ENCODE measurements around the gene NAA10. TPM values are rescaled to one million over a fixed set of nuclear protein-coding genes. Genes with fewer than 3 reads are reported as not detected.

Gene NAA10
- total and polyA plus RNA-seq, 8 donors, result 23.2 to 161 (median 57.3) TPM

DNA sequence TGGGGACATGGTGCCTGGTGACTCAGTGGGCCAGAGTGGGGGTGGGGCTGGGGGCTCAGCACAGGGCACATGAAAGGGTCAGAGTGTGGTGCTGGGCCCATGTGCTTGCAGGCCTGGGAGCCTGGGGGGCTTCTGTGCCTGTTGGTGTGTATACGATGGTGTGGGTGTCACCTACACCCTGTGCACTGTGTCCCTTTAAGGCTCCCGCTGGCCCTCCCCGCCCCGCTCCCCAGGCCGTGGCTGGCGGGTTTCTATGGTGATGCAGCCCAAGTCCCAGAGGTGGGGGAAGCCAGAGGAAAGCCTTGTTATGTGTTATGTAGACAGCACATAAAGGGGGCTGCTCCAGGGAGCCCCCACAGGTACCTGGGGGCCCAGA, 54.4 kb downstream of the NAA10 start:
- Histone ChIP-seq H3K27ac (no peak overlapping the region), H3K36me3 (no peaks in the 10 kb centered on the region), H3K9me3 (no peaks in the 10 kb centered on the region), H3K4me3 (no peak overlapping the region), H3K27me3 (peaks cover 32 to 90% (median 84%) of the 10 kb centered on the region in 3 donors), H3K4me1 (peaks cover 0 to 5% (median 4%) of the 10 kb centered on the region in 4 donors)
- DNase-seq, result no peak
- WGBS, 5 donors, result 5 to 50% (median 28%) methylated on average over 4 to 6 of the region's 6 CpGs
- TF ChIP-seq EP300 (IDR thresholded peaks at IDR 0.05) (no peak), POLR2AphosphoS5 (IDR thresholded peaks at IDR 0.05) (no peak), POLR2A (IDR thresholded peaks at IDR 0.05) (no peak)
- TF ChIP-seq, protein P1, sequence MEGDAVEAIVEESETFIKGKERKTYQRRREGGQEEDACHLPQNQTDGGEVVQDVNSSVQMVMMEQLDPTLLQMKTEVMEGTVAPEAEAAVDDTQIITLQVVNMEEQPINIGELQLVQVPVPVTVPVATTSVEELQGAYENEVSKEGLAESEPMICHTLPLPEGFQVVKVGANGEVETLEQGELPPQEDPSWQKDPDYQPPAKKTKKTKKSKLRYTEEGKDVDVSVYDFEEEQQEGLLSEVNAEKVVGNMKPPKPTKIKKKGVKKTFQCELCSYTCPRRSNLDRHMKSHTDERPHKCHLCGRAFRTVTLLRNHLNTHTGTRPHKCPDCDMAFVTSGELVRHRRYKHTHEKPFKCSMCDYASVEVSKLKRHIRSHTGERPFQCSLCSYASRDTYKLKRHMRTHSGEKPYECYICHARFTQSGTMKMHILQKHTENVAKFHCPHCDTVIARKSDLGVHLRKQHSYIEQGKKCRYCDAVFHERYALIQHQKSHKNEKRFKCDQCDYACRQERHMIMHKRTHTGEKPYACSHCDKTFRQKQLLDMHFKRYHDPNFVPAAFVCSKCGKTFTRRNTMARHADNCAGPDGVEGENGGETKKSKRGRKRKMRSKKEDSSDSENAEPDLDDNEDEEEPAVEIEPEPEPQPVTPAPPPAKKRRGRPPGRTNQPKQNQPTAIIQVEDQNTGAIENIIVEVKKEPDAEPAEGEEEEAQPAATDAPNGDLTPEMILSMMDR (IDR thresholded peaks at IDR 0.05), result no peak
- intact Hi-C loops (cut with DNase I; ENCODE audit: low total_unique reads), result no loop called here

DNA sequence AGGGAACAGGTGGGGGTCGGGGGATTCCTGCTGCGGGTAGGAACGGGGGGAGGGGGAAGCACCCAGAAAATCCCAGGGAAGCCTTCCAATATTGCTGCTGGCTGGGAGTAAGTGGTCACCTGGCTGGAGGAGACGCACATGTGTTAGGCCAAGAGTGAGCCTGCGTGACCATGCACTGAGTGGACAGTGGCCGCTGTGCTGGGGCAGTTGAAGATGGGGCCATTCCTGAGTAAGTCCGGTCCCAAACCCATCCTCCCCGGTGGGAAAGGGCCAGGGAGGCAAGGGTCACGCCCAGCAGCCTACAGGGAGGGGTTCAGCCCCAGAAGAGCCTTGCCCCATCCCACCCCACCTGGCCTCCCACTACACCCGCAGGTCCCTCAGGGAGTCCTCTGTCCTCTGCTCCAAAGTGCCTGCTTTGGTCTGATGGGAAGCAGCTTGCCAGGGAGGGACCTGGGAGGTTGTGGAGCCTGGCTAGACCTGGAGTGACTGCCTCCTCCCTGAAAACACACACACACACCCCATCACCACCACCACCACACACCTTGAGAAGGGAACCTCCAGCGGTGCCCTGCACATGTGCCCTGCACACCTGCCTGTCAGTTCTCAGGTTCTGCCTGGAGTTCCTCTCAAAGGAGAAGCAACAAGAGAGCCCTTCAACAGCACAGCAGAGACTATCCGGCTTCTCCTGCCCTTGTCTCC, 54.9 kb downstream of the NAA10 start:
- H3K27me3 ChIP-seq, result peaks cover 28 to 90% (median 79%) of the 10 kb centered on the region in 3 donors
- TF ChIP-seq EP300 (IDR thresholded peaks at IDR 0.05), result no peak
- TF ChIP-seq POLR2A (IDR thresholded peaks at IDR 0.05), result no peak
- TF ChIP-seq POLR2AphosphoS5 (IDR thresholded peaks at IDR 0.05), result no peak
- TF ChIP-seq, protein P1 (IDR thresholded peaks at IDR 0.05), result no peak
- no peaks in the 10 kb centered on the region for H3K9me3 ChIP-seq
- H3K4me1 ChIP-seq, result peaks cover 0 to under 1% (median 0%) of the 10 kb centered on the region in 4 donors
- no peak for DNase-seq
- no peak overlapping the region for H3K27ac ChIP-seq
- 49 to 74% (median 55%) methylated on average over 10 to 12 of the region's 12 CpGs for WGBS, 5 donors
- no peaks in the 10 kb centered on the region for H3K36me3 ChIP-seq
- intact Hi-C loops (cut with DNase I; ENCODE audit: low total_unique reads), result no loop called here
- H3K4me3 ChIP-seq, result no peak overlapping the region

Small RNAs within 50 kb of the gene (small RNA-seq; reads per million reads assigned to genes)
- 0 reads per million in 4 donors for gene MIR3202-1

Other genes starting within 250 kb of the NAA10 start
- 10 to 100 TPM; 17.7 to 32.7 (median 19.1) TPM for gene SLC6A8, start 247.1 kb downstream of the NAA10 start, total RNA-seq
- gene SLC6A8, start 247.1 kb downstream of the NAA10 start, polyA plus RNA-seq, result 10 to 100 TPM in 2 of 3 donors, 1 to 10 TPM in 1; 7.3 to 30.9 (median 15.9) TPM
- 100 to 1,000 TPM in 1 of 5 donors, 10 to 100 TPM in 3, under 1 TPM in 1; 0.58 to 121 (median 75.9) TPM for gene BCAP31, start 210.7 kb downstream of the NAA10 start, total RNA-seq
- 100 to 1,000 TPM in 1 of 3 donors, 10 to 100 TPM in 2; 49.6 to 156 (median 88.0) TPM for gene BCAP31, start 210.7 kb downstream of the NAA10 start, polyA plus RNA-seq
- gene ABCD1, start 210.2 kb downstream of the NAA10 start, total RNA-seq, result 10 to 100 TPM in 3 of 5 donors, 1 to 10 TPM in 2; 2.4 to 22.3 (median 14.5) TPM
- 1 to 10 TPM; 3.2 to 3.7 (median 3.4) TPM for gene ABCD1, start 210.2 kb downstream of the NAA10 start, polyA plus RNA-seq
- gene PLXNB3, start 170.8 kb downstream of the NAA10 start, total RNA-seq, result 10 to 100 TPM in 3 of 5 donors, 1 to 10 TPM in 2; 1.8 to 49.2 (median 18.7) TPM
- 10 to 100 TPM in 1 of 3 donors, 1 to 10 TPM in 2; 5.2 to 11.9 (median 6.0) TPM for gene PLXNB3, start 170.8 kb downstream of the NAA10 start, polyA plus RNA-seq
- gene SRPK3, start 154.0 kb downstream of the NAA10 start, total RNA-seq, result 1 to 10 TPM in 3 of 5 donors, not detected in 2; 1.1 to 3.6 (median 1.6) TPM
- 1 to 10 TPM in 1 of 3 donors, under 1 TPM in 2; 0.35 to 1.7 (median 0.46) TPM for gene SRPK3, start 154.0 kb downstream of the NAA10 start, polyA plus RNA-seq
- 100 to 1,000 TPM in 1 of 5 donors, 10 to 100 TPM in 4; 31.0 to 186 (median 54.0) TPM for gene IDH3G, start 140.7 kb downstream of the NAA10 start, total RNA-seq
- 10 to 100 TPM; 52.3 to 57.7 (median 54.4) TPM for gene IDH3G, start 140.7 kb downstream of the NAA10 start, polyA plus RNA-seq
- 100 to 1,000 TPM in 3 of 5 donors, 10 to 100 TPM in 2; 13.9 to 186 (median 150) TPM for gene SSR4, start 140.4 kb downstream of the NAA10 start, total RNA-seq
- gene SSR4, start 140.4 kb downstream of the NAA10 start, polyA plus RNA-seq, result 100 to 1,000 TPM; 554 to 717 (median 646) TPM
- 10 to 100 TPM in 1 of 5 donors, 1 to 10 TPM in 4; 4.6 to 11.1 (median 6.7) TPM for gene PDZD4, start 104.5 kb downstream of the NAA10 start, total RNA-seq
- 1 to 10 TPM; 2.1 to 5.5 (median 3.4) TPM for gene PDZD4, start 104.5 kb downstream of the NAA10 start, polyA plus RNA-seq
- gene L1CAM, start 48.9 kb downstream of the NAA10 start, total RNA-seq, result 10 to 100 TPM in 1 of 5 donors, 1 to 10 TPM in 3, under 1 TPM in 1; under 0.01 to 19.1 (median 2.8) TPM
- 1 to 10 TPM in 1 of 3 donors, under 1 TPM in 2; 0.62 to 3.1 (median 0.76) TPM for gene L1CAM, start 48.9 kb downstream of the NAA10 start, polyA plus RNA-seq
- gene AVPR2, start 30.4 kb downstream of the NAA10 start, total RNA-seq, result under 1 TPM in 1 of 5 donors, not detected in 4; 0.37 TPM
- 1 to 10 TPM in 2 of 3 donors, under 1 TPM in 1; 0.19 to 1.4 (median 1.1) TPM for gene AVPR2, start 30.4 kb downstream of the NAA10 start, polyA plus RNA-seq
- 10 to 100 TPM; 18.5 to 93.9 (median 67.7) TPM for gene ARHGAP4, start 8.8 kb downstream of the NAA10 start, total RNA-seq
- gene ARHGAP4, start 8.8 kb downstream of the NAA10 start, polyA plus RNA-seq, result 10 to 100 TPM; 24.9 to 35.5 (median 25.2) TPM
- gene RENBP, start 9.6 kb upstream of the NAA10 start, total RNA-seq, result 1 to 10 TPM in 2 of 5 donors, not detected in 3; 2.3 to 8.3 TPM
- 10 to 100 TPM in 1 of 3 donors, 1 to 10 TPM in 2; 4.4 to 12.7 (median 8.1) TPM for gene RENBP, start 9.6 kb upstream of the NAA10 start, polyA plus RNA-seq
- 10 to 100 TPM; 13.2 to 61.6 (median 35.3) TPM for gene HCFC1, start 36.8 kb upstream of the NAA10 start, total RNA-seq
- 10 to 100 TPM in 2 of 3 donors, 1 to 10 TPM in 1; 9.0 to 13.9 (median 12.6) TPM for gene HCFC1, start 36.8 kb upstream of the NAA10 start, polyA plus RNA-seq
- gene TMEM187, start 37.7 kb upstream of the NAA10 start, total RNA-seq, result 10 to 100 TPM in 1 of 5 donors, 1 to 10 TPM in 2, under 1 TPM in 1, not detected in 1; 0.89 to 16.2 (median 2.9) TPM
- 1 to 10 TPM; 2.3 to 7.0 (median 6.3) TPM for gene TMEM187, start 37.7 kb upstream of the NAA10 start, polyA plus RNA-seq
- gene IRAK1, start 84.9 kb upstream of the NAA10 start, total RNA-seq, result 100 to 1,000 TPM in 2 of 5 donors, 10 to 100 TPM in 3; 25.5 to 211 (median 75.2) TPM
- gene IRAK1, start 84.9 kb upstream of the NAA10 start, polyA plus RNA-seq, result 10 to 100 TPM; 52.1 to 73.9 (median 59.1) TPM
- 10 to 100 TPM; 14.5 to 47.9 (median 23.5) TPM for gene MECP2, start 162.7 kb upstream of the NAA10 start, total RNA-seq
- gene MECP2, start 162.7 kb upstream of the NAA10 start, polyA plus RNA-seq, result 10 to 100 TPM; 10.7 to 14.7 (median 11.0) TPM
- not detected for gene OPN1LW, start 209.2 kb upstream of the NAA10 start, total RNA-seq
- gene OPN1LW, start 209.2 kb upstream of the NAA10 start, polyA plus RNA-seq, result not detected
- gene OPN1MW, start 247.6 kb upstream of the NAA10 start, total RNA-seq, result not detected
- gene OPN1MW, start 247.6 kb upstream of the NAA10 start, polyA plus RNA-seq, result not detected